HepG2 (cell line): Measurements from ENCODE around the gene CAPN13.

Experiments
- CTCF ChIP-seq: sonication (generic); formaldehyde crosslinking; IDR thresholded peaks from 2 replicates; pipeline ENCODE4 v1.5.0; 2020; ENCODE audit warnings: mild to moderate bottlenecking, missing genetic modification reagents, moderate library complexity
- POLR2AphosphoS5 ChIP-seq: IDR thresholded peaks from 2 replicates; pipeline ENCODE4 v1.6.1; 2012; ENCODE audit warnings: low read depth, low read length
- ZNF576 ChIP-seq: sonication (generic); formaldehyde crosslinking; IDR thresholded peaks from 2 replicates; pipeline ENCODE4 v1.4.0; 2020; ENCODE audit warnings: mild to moderate bottlenecking, missing genetic modification reagents
- ZNF777 ChIP-seq: sonication (generic); formaldehyde crosslinking; IDR thresholded peaks from 2 replicates; pipeline ENCODE4 v1.4.0; 2020; ENCODE audit warnings: missing genetic modification reagents

GRCh38 chr2:30738141-30738911 lies 68.9 kb downstream of the CAPN13 start:
- TF ChIP-seq ZNF777 (CRISPR knock-in tag) (no peak), CTCF (CRISPR knock-in tag) (no peak), ZNF576 (CRISPR knock-in tag) (no peak), POLR2AphosphoS5 (no peak)
